LNCAP (cell line): ENCODE measurements around the gene TRIM40.

Experiments
- CTCF ChIP-seq: fragments of 450-650 bp; IDR thresholded peaks from 2 replicates; pipeline ENCODE4 v1.5.1; 2017; ENCODE audit warnings: mild to moderate bottlenecking

TRIM40 gene

GRCh38 chr6:30135757-30136156 lies at the start of gene TRIM40:
Gene TRIM40, plus strand, starts transcription at chr6:30136140. Its CDS starts 897 bp downstream, at chr6:30137037.
- TF ChIP-seq CTCF = no peak

GRCh38 chr6:30087876-30088275 lies 48.1 kb upstream of the TRIM40 start:
- no peak for TF ChIP-seq CTCF

GRCh38 chr6:30091577-30092381 lies 44.2 kb upstream of the TRIM40 start:
- no peak for TF ChIP-seq CTCF

GRCh38 chr6:30092852-30093543 lies 42.9 kb upstream of the TRIM40 start:
- no peak for TF ChIP-seq CTCF

- no peak for TF ChIP-seq CTCF
Observed at GRCh38 chr6:30093951-30094661, 41.8 kb upstream of the TRIM40 start.

- no peak for TF ChIP-seq CTCF
Observed at GRCh38 chr6:30096829-30097228, 39.1 kb upstream of the TRIM40 start.

- no peak for TF ChIP-seq CTCF
Observed at GRCh38 chr6:30097902-30098768, 37.8 kb upstream of the TRIM40 start.
